ENCODE data around the gene CERS5. TPM values are rescaled to one million over a fixed set of nuclear protein-coding genes. Genes with fewer than 3 reads are reported as not detected.

Gene CERS5
- total RNA-seq, 1 experiment from 2014 or later = 28.2 TPM

GRCh38 chr12:50089730-50090129 lies 77.4 kb downstream of the CERS5 start:
- BruUV-seq (replicated peaks) = no TSS peak
- H3K4me1 Mint-ChIP-seq (ENCODE audit: low read depth, unreplicated experiment) = peaks cover 14% of the 10 kb centered on the region
- TF ChIP-seq CTCF (IDR thresholded peaks at IDR 0.05; ENCODE audit: unreplicated experiment) = no peak
- CTCF ChIA-PET = interaction anchor here (2.0 kb wide), 1 partner anchor 22 kb away, joined by 7 read pairs; the partner anchor contains the start of gene COX14
- no peaks in the 10 kb centered on the region for H3K9me3 Mint-ChIP-seq (ENCODE audit: low read depth, unreplicated experiment)
- H3K36me3 Mint-ChIP-seq (ENCODE audit: insufficient read depth, unreplicated experiment) = peaks cover 25% of the 10 kb centered on the region
- intact Hi-C loops (cut with micrococcal nuclease; ENCODE audit: unreplicated experiment) = no loop called here
- no peak overlapping the region for H3K27ac Mint-ChIP-seq (ENCODE audit: unreplicated experiment)
- no peak overlapping the region for H3K4me3 Mint-ChIP-seq (ENCODE audit: low read depth, unreplicated experiment)
- H3K27me3 Mint-ChIP-seq (ENCODE audit: unreplicated experiment) = no peaks in the 10 kb centered on the region
- no peak for DNase-seq

- intact Hi-C loops (cut with micrococcal nuclease; ENCODE audit: unreplicated experiment) = no loop called here
- CTCF ChIA-PET = interaction anchor here (1.7 to 2.0 kb wide), 2 partner anchors 15 to 23 kb away, joined by 3 to 7 read pairs; partner anchors contain the start of genes COX14 and GPD1
- Mint-ChIP-seq H3K4me3 (ENCODE audit: low read depth, unreplicated experiment) (no peak overlapping the region), H3K27me3 (ENCODE audit: unreplicated experiment) (no peaks in the 10 kb centered on the region), H3K36me3 (ENCODE audit: insufficient read depth, unreplicated experiment) (peaks cover 27% of the 10 kb centered on the region), H3K4me1 (ENCODE audit: low read depth, unreplicated experiment) (peaks cover 14% of the 10 kb centered on the region), H3K27ac (ENCODE audit: unreplicated experiment) (no peak overlapping the region), H3K9me3 (ENCODE audit: low read depth, unreplicated experiment) (no peaks in the 10 kb centered on the region)
- no TSS peak for BruUV-seq (replicated peaks)
- peak; percentile 49 for TF ChIP-seq CTCF (IDR thresholded peaks at IDR 0.05; ENCODE audit: unreplicated experiment)
- peak; percentile 56 for DNase-seq
Observed at GRCh38 chr12:50088577-50089335, 78.4 kb downstream of the CERS5 start.

- intact Hi-C loops (cut with micrococcal nuclease; ENCODE audit: unreplicated experiment) = no loop called here
- peaks cover 14% of the 10 kb centered on the region for H3K4me1 Mint-ChIP-seq (ENCODE audit: low read depth, unreplicated experiment)
- no peaks in the 10 kb centered on the region for H3K27me3 Mint-ChIP-seq (ENCODE audit: unreplicated experiment)
- H3K4me3 Mint-ChIP-seq (ENCODE audit: low read depth, unreplicated experiment) = no peak overlapping the region
- H3K36me3 Mint-ChIP-seq (ENCODE audit: insufficient read depth, unreplicated experiment) = peaks cover 32% of the 10 kb centered on the region
- DNase-seq = no peak
- no peak overlapping the region for H3K27ac Mint-ChIP-seq (ENCODE audit: unreplicated experiment)
- no TSS peak for BruUV-seq (replicated peaks)
- CTCF ChIA-PET = interaction anchor here (1.7 to 2.0 kb wide), 2 partner anchors 16 to 24 kb away, joined by 3 to 7 read pairs; partner anchors contain the start of genes COX14 and GPD1
- TF ChIP-seq CTCF (IDR thresholded peaks at IDR 0.05; ENCODE audit: unreplicated experiment) = no peak
- H3K9me3 Mint-ChIP-seq (ENCODE audit: low read depth, unreplicated experiment) = no peaks in the 10 kb centered on the region
Observed at GRCh38 chr12:50087995-50088394, 79.2 kb downstream of the CERS5 start.

- TF ChIP-seq CTCF (IDR thresholded peaks at IDR 0.05; ENCODE audit: unreplicated experiment) = no peak
- Mint-ChIP-seq H3K9me3 (ENCODE audit: low read depth, unreplicated experiment) (no peaks in the 10 kb centered on the region), H3K27me3 (ENCODE audit: unreplicated experiment) (no peaks in the 10 kb centered on the region), H3K36me3 (ENCODE audit: insufficient read depth, unreplicated experiment) (peaks cover 32% of the 10 kb centered on the region), H3K27ac (ENCODE audit: unreplicated experiment) (no peak overlapping the region), H3K4me3 (ENCODE audit: low read depth, unreplicated experiment) (no peak overlapping the region), H3K4me1 (ENCODE audit: low read depth, unreplicated experiment) (peaks cover 14% of the 10 kb centered on the region)
- DNase-seq = no peak
- intact Hi-C loops (cut with micrococcal nuclease; ENCODE audit: unreplicated experiment) = no loop called here
- no TSS peak for BruUV-seq (replicated peaks)
- CTCF ChIA-PET = interaction anchor here (1.7 kb wide), 1 partner anchor 17 kb away, joined by 3 read pairs; the partner anchor contains the start of gene GPD1
Observed at GRCh38 chr12:50087151-50087550, 80.0 kb downstream of the CERS5 start.

Data from Calu3 (cell line).